RWPE2 (cell line): Measurements from ENCODE around the gene PTPRD.
"Not testable (repeated sequence)": the region's sequence is repeated elsewhere in the genome, so short reads cannot be mapped to it uniquely, and the experiment has no call there.

ENCODE experiments used
- ATAC-seq: fragments of 200-7000 bp; cut with Tn5 transposase; 3 replicates; pipeline ENCODE4 v1.9.1; 2021; ENCODE audit warnings: low read depth
- DNase-seq: peaks from one replicate; pipeline ENCODE4 v3.0.0-alpha.2; 2020; ENCODE audit warnings: low spot score
- H3K27ac ChIP-seq: fragments of 450-650 bp; 2 replicates; pipeline ENCODE4 v1.5.1; 2017; ENCODE audit warnings: mild to moderate bottlenecking; ENCODE audit not compliant: poor library complexity, severe bottlenecking
- H3K27me3 ChIP-seq: fragments of 250-450 bp; sonication (Bioruptor Pico); 2 replicates; pipeline ENCODE4 v1.5.1; 2021; ENCODE audit warnings: mild to moderate bottlenecking, moderate library complexity; ENCODE audit not compliant: insufficient read depth, poor library complexity, severe bottlenecking
- H3K36me3 ChIP-seq: fragments of 250-450 bp; sonication (Bioruptor Pico); 2 replicates; pipeline ENCODE4 v1.5.1; 2020; ENCODE audit warnings: low read depth, mild to moderate bottlenecking, moderate library complexity
- H3K4me1 ChIP-seq: fragments of 250-450 bp; sonication (Bioruptor Pico); 2 replicates; pipeline ENCODE4 v1.5.1; 2021; ENCODE audit warnings: mild to moderate bottlenecking, moderate library complexity; ENCODE audit not compliant: insufficient read depth, poor library complexity, severe bottlenecking
- H3K4me3 ChIP-seq: fragments of 250-450 bp; sonication (Bioruptor Pico); 2 replicates; pipeline ENCODE4 v1.5.1; 2021; ENCODE audit warnings: mild to moderate bottlenecking, moderate library complexity; ENCODE audit not compliant: severe bottlenecking
- H3K9me3 ChIP-seq: fragments of 250-450 bp; sonication (Bioruptor Pico); 2 replicates; pipeline ENCODE4 v1.5.1; 2021; ENCODE audit warnings: mild to moderate bottlenecking, moderate library complexity; ENCODE audit not compliant: severe bottlenecking
- TF ChIP-seq, protein P1 (sequence below): fragments of 450-650 bp; IDR thresholded peaks from one replicate; pipeline ENCODE4 v1.5.1; 2017; ENCODE audit warnings: mild to moderate bottlenecking, moderate library complexity; ENCODE audit not compliant: poor library complexity, severe bottlenecking

Gene PTPRD

DNA sequence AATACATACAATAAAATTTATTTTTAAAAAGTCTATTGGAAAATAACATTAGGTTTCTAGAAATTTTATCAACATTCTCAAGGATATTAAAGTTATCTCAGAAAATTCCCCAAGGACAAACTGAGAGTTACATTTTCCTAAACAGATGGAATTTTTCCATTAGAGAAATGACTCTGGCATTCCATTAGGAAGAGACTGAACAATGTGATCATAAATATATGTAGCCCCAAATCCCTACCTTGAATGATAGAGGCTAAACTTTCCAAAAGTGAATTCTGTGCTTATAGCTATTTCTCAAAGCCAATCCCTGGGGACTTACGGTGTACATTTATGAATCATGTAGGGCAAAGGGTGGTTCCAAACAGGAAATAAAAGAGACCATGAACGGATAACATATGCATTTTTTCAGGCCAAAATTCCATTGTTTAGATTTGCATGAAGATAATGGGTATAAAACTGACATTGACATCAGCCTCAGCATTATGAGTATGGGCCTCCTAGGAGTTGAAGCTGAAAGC is 1632.2 kb downstream of the PTPRD start:
- no peak overlapping the region for H3K4me3 ChIP-seq
- TF ChIP-seq, protein P1, sequence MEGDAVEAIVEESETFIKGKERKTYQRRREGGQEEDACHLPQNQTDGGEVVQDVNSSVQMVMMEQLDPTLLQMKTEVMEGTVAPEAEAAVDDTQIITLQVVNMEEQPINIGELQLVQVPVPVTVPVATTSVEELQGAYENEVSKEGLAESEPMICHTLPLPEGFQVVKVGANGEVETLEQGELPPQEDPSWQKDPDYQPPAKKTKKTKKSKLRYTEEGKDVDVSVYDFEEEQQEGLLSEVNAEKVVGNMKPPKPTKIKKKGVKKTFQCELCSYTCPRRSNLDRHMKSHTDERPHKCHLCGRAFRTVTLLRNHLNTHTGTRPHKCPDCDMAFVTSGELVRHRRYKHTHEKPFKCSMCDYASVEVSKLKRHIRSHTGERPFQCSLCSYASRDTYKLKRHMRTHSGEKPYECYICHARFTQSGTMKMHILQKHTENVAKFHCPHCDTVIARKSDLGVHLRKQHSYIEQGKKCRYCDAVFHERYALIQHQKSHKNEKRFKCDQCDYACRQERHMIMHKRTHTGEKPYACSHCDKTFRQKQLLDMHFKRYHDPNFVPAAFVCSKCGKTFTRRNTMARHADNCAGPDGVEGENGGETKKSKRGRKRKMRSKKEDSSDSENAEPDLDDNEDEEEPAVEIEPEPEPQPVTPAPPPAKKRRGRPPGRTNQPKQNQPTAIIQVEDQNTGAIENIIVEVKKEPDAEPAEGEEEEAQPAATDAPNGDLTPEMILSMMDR = no peak
- no peaks in the 10 kb centered on the region for H3K27me3 ChIP-seq
- no peaks in the 10 kb centered on the region for H3K36me3 ChIP-seq
- ATAC-seq (no peak), DNase-seq (no peak)
- no peaks in the 10 kb centered on the region for H3K4me1 ChIP-seq
- H3K27ac ChIP-seq = no peak overlapping the region
- no peaks in the 10 kb centered on the region for H3K9me3 ChIP-seq

DNA sequence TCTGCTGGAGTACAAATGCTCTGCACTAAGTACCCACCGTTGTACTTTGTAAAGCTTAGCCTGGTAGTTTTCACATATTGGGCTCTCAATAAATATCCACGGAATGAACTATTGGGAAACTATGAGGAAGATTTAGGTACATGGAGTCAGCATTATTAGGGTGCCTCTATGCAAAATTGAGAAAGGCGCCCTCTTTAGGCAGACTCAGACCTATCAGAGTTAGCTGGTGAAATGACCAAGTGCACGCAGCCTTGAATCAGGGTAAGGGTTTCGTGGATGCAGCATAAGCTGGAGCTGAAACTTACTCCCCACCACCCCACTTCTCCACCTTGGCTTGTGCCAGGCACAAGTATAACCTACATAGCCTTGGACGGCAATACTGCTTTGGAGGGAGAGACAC is 1634.5 kb downstream of the PTPRD start:
- no peak for ATAC-seq
- no peaks in the 10 kb centered on the region for H3K4me1 ChIP-seq
- no peak overlapping the region for H3K4me3 ChIP-seq
- no peak overlapping the region for H3K27ac ChIP-seq
- no peaks in the 10 kb centered on the region for H3K27me3 ChIP-seq
- H3K36me3 ChIP-seq = no peaks in the 10 kb centered on the region
- H3K9me3 ChIP-seq = no peaks in the 10 kb centered on the region
- no peak for DNase-seq
- TF ChIP-seq, protein P1 = no peak

DNA sequence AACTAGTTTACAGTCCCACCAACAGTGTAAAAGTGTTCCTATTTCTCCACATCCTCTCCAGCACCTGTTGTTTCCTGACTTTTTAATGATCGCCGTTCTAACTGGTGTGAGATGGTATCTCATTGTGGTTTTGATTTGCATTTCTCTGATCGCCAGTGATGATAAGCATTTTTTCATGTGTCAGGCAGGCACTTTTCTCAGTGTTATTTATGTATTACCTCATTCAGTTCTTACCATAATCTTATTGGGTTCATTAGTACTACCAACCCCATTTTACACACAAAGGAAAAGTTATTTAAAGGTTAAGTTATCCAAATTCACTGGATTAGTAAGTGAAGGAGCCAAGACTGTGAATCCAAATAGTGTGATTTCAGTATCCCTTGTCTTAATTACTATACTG is 1644.5 kb downstream of the PTPRD start:
- not testable (repeated sequence) for ATAC-seq, H3K4me3 ChIP-seq, DNase-seq, H3K36me3 ChIP-seq, H3K9me3 ChIP-seq, H3K27me3 ChIP-seq, H3K27ac ChIP-seq, H3K4me1 ChIP-seq

DNA sequence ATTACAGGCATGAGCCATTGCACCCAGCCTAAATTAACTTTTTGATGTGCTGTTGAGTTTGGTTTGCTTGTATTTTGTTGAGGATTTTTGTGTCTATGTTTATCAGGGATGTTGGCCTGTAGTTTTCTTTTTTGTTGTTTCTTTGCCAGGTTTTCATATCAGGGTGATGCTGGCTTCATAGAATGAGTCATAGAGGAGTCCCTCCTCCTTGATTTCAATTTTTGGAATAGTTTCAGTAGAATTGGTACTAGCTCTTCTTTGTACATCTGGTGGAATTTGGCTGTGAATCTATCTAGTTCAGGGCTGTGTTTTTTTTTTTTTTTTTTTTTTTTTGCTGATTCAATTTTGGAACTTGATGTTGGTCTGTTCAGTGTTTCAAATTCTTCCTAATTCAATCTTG is 1648.9 kb downstream of the PTPRD start:
- Histone ChIP-seq H3K4me3 (no peak overlapping the region), H3K4me1 (no peaks in the 10 kb centered on the region), H3K27ac (no peak overlapping the region), H3K9me3 (no peaks in the 10 kb centered on the region), H3K27me3 (no peaks in the 10 kb centered on the region), H3K36me3 (no peaks in the 10 kb centered on the region)
- DNase-seq = no peak
- TF ChIP-seq, protein P1 = no peak
- no peak for ATAC-seq

DNA sequence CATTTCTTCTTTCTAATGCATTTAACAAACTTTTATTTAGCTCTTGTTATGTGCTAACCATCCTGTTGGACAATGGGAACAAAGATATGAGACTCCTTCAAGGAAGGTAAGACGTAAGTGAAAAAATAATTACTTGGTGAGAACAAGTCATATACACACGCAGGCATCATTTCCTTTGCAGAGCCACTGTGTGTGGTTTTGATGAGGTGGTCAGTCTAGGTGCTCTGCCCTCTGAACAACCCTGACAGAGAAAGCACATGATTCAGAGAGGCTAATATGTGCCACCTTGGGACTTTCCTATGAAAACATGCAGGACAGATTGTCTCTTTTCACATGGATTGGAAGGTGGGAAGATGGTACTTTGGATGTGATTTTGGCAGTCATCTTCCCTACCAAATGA is 1650.7 kb downstream of the PTPRD start:
- TF ChIP-seq, protein P1 = no peak
- ATAC-seq (no peak), DNase-seq (no peak)
- H3K4me1 ChIP-seq = no peaks in the 10 kb centered on the region
- no peaks in the 10 kb centered on the region for H3K27me3 ChIP-seq
- H3K9me3 ChIP-seq = no peaks in the 10 kb centered on the region
- no peak overlapping the region for H3K27ac ChIP-seq
- no peaks in the 10 kb centered on the region for H3K36me3 ChIP-seq
- no peak overlapping the region for H3K4me3 ChIP-seq
